Measurements from ENCODE around the gene PPP4R1. TPM values are rescaled to one million over a fixed set of nuclear protein-coding genes. Genes with fewer than 3 reads are reported as not detected.

PPP4R1 gene
- total RNA-seq, 4 donors from 2014 or later = 129 to 233 (median 186) TPM

- DNase-seq = no peak
- intact Hi-C loops (cut with DNase I) = no loop called here
- WGBS, 2 donors = 76 to 78% methylated on average over 5 to 6 of the region's 6 CpGs
- Histone ChIP-seq H3K36me3 (peaks cover 26 to 71% (median 57%) of the 10 kb centered on the region in 3 donors), H3K9me3 (no peaks in the 10 kb centered on the region), H3K4me3 (no peak overlapping the region), H3K27me3 (no peaks in the 10 kb centered on the region), H3K27ac (no peak overlapping the region), H3K4me1 (peaks cover 0 to 12% (median 0%) of the 10 kb centered on the region in 3 donors)
- TF ChIP-seq CTCF (IDR thresholded peaks at IDR 0.05) (no peak), POLR2A (IDR thresholded peaks at IDR 0.05) (no peak)
These were observed 67.9 kb downstream of the PPP4R1 start for GRCh38 chr18:9546468-9546867.

GRCh38 chr18:9545029-9545428 lies 69.3 kb downstream of the PPP4R1 start:
- DNase-seq = no peak
- Histone ChIP-seq H3K9me3 (no peaks in the 10 kb centered on the region), H3K4me1 (peaks cover 0 to 12% (median 0%) of the 10 kb centered on the region in 3 donors), H3K27me3 (no peaks in the 10 kb centered on the region), H3K36me3 (peaks cover 26 to 64% (median 48%) of the 10 kb centered on the region in 3 donors), H3K4me3 (no peak overlapping the region), H3K27ac (no peak overlapping the region)
- TF ChIP-seq CTCF (IDR thresholded peaks at IDR 0.05) = no peak
- no peak for TF ChIP-seq POLR2A (IDR thresholded peaks at IDR 0.05)
- WGBS, 2 donors = 65 to 82% methylated on average over 5 of the region's 5 CpGs
- intact Hi-C loops (cut with DNase I) = no loop called here

GRCh38 chr18:9542924-9543323 lies 71.4 kb downstream of the PPP4R1 start:
- TF ChIP-seq CTCF (IDR thresholded peaks at IDR 0.05) = no peak
- TF ChIP-seq POLR2A (IDR thresholded peaks at IDR 0.05) = no peak
- no peak overlapping the region for H3K27ac ChIP-seq
- intact Hi-C loops (cut with DNase I) = no loop called here

GRCh38 chr18:9539938-9540337 lies 74.4 kb downstream of the PPP4R1 start:
- Histone ChIP-seq H3K36me3 (peaks cover under 1 to 57% (median 18%) of the 10 kb centered on the region in 3 donors), H3K27ac (no peak overlapping the region), H3K9me3 (no peaks in the 10 kb centered on the region), H3K4me1 (peaks cover 0 to 14% (median 3%) of the 10 kb centered on the region in 3 donors), H3K27me3 (no peaks in the 10 kb centered on the region), H3K4me3 (no peak overlapping the region)
- TF ChIP-seq POLR2A (IDR thresholded peaks at IDR 0.05) (no peak), CTCF (IDR thresholded peaks at IDR 0.05) (no peak)
- WGBS, 2 donors = 83 to 90% methylated on average over 8 of the region's 8 CpGs
- intact Hi-C loops (cut with DNase I) = no loop called here
- DNase-seq = no peak

More at GRCh38 chr18:9542924-9543323, 71.4 kb downstream of the PPP4R1 start:
- peaks cover 0 to 18% (median 3%) of the 10 kb centered on the region in 3 donors for H3K4me1 ChIP-seq
- no peak overlapping the region for H3K4me3 ChIP-seq
- WGBS, 2 donors = 65 to 86% methylated on average over 4 of the region's 4 CpGs
- DNase-seq = no peak
- no peaks in the 10 kb centered on the region for H3K9me3 ChIP-seq
- no peaks in the 10 kb centered on the region for H3K27me3 ChIP-seq
- peaks cover 18 to 61% (median 31%) of the 10 kb centered on the region in 3 donors for H3K36me3 ChIP-seq

GRCh38 chr18:9539283-9539682 lies 75.1 kb downstream of the PPP4R1 start:
- no peak for DNase-seq
- Histone ChIP-seq H3K4me3 (no peak overlapping the region), H3K36me3 (peaks cover 6 to 58% (median 18%) of the 10 kb centered on the region in 3 donors), H3K9me3 (no peaks in the 10 kb centered on the region), H3K27me3 (no peaks in the 10 kb centered on the region), H3K27ac (peak overlapping the region in 1 of 4 donors; percentile 23), H3K4me1 (peaks cover 0 to 14% (median 3%) of the 10 kb centered on the region in 3 donors)
- intact Hi-C loops (cut with DNase I) = no loop called here
- WGBS, 2 donors = 41 to 49% methylated on average over 6 of the region's 6 CpGs
- TF ChIP-seq POLR2A (IDR thresholded peaks at IDR 0.05) = no peak
- no peak for TF ChIP-seq CTCF (IDR thresholded peaks at IDR 0.05)

Data from esophagus squamous epithelium (tissue), 5 donors.